GM19239 (cell line): Measurements from ENCODE around the gene BMP2K.

Source experiments
- DNase-seq: peaks from one replicate; pipeline ENCODE4 v3.0.0; 2011; ENCODE audit warnings: low spot score; ENCODE audit not compliant: insufficient read length
- FAIRE-seq: peaks from 2 replicates; lab custom pipeline; 2011; peaks lifted over from hg19 to GRCh38; lab: Jason Lieb, UNC

Gene BMP2K

GRCh38 chr4:78956975-78957374 is 180.8 kb downstream of the BMP2K start:
- FAIRE-seq = no peak
- no peak for DNase-seq

- DNase-seq (no peak), FAIRE-seq (no peak)
Measured at GRCh38 chr4:78960926-78961325, 184.8 kb downstream of the BMP2K start.
